ENCODE measurements around the gene DRD5.

DNA sequence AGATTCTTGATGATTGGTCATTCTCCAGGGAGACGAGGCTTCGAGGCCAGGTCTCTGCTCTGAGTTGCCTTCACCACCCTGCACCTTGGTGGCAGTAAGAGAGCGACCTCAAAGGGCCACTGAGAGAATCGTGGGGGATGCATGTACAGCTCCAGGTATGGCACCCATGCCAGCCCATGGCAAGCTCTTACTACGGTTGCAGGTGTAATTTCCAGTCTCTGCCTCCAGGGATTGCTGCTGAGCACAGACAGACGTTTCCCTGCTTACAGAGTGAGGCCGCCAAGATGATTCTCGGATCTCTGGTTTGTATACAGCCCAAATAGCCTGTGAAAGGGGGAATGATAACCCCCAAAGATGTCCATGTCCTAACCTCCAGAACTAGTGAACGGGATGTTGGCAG is 16.3 kb upstream of the DRD5 start:
- TF ChIP-seq GATA2 (IDR thresholded peaks at IDR 0.05; ENCODE audit: low read depth, low read length) (no peak), GATA3 (IDR thresholded peaks at IDR 0.05; ENCODE audit: low read depth, low read length) (no peak)
